Stimulated activated CD4-positive, alpha-beta T cell treated with anti-CD3 and anti-CD28 coated beads, Interleukin-4, amount 100 ng/mL, for 48 hours (primary cell): ENCODE data around the gene MLXIPL.
"Not testable (repeated sequence)": the region's sequence is repeated elsewhere in the genome, so short reads cannot be mapped to it uniquely, and the experiment has no call there.

Experiments used
- DNase-seq, 2 donors: peaks; one replicate each; pipeline ENCODE4 v3.0.0-alpha.2; 2020; ENCODE audit warnings: low read depth in 2 of 2

Gene MLXIPL

GRCh38 chr7:73578342-73579128, 45.8 kb downstream of the MLXIPL start, which contains the start of gene TBL2:
TSS of gene TBL2 (minus strand) at chr7:73578579. CDS start at chr7:73578549, 30 bp downstream.
- peak; percentile 98 to 99 for DNase-seq

- DNase-seq: no peak
These were observed 46.5 kb downstream of the MLXIPL start for GRCh38 chr7:73577627-73578341.

- no peak for DNase-seq
These were observed 50.5 kb downstream of the MLXIPL start for GRCh38 chr7:73573791-73574190.

- DNase-seq: no peak
These were observed 51.0 kb downstream of the MLXIPL start for GRCh38 chr7:73573276-73573675.

- no peak for DNase-seq
These were observed 51.5 kb downstream of the MLXIPL start for GRCh38 chr7:73572767-73573186.

DNA sequence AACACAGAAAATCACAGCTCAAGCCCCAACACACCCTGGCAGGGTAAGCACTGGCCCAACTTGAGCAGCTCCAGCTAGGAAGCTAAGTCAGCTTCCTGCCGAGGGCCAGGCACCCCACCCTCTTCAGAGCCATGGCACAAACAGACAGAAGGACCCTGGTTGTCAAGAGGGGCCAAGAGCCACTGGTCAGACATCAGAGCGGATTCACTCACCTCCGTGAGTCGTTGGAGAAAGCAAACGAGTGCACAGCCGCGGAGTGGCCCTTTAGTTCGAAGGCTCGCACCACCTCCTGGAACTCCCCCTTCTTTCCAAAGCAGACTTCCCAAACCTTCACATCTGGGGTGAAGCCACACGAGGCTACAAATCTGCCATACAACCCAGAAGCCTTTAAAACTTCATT, 53.3 kb downstream of the MLXIPL start:
- no peak for DNase-seq

DNA sequence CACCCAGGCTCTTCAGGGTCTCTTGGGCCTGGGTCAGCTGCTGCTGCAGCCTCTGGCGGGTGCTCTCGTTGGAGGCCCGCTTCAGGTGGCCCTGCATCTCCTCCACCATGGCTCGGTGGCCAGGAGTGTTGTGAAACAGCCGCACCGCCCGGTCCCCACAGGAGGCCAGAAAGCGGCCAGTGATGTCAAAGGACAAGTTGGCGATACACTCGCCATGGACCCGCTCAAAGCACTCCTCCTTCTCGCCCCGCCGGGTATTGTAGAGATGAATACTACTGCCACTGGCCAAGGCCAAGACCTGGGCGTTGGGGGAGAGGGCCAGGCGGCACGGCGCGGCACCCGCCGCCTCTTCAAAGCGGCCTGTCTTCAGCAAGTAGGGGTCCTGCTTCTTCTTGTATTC, 53.8 kb downstream of the MLXIPL start:
- no peak for DNase-seq

GRCh38 chr7:73569042-73569608, 55.2 kb downstream of the MLXIPL start:
- no peak for DNase-seq

GRCh38 chr7:73567846-73568685, 56.3 kb downstream of the MLXIPL start:
- no peak for DNase-seq

GRCh38 chr7:73567140-73567539, 57.2 kb downstream of the MLXIPL start:
- no peak for DNase-seq

GRCh38 chr7:73566431-73566830, 57.9 kb downstream of the MLXIPL start:
- DNase-seq: not testable (repeated sequence)

- DNase-seq: no peak
These were observed 58.5 kb downstream of the MLXIPL start for GRCh38 chr7:73565675-73566340.

DNA sequence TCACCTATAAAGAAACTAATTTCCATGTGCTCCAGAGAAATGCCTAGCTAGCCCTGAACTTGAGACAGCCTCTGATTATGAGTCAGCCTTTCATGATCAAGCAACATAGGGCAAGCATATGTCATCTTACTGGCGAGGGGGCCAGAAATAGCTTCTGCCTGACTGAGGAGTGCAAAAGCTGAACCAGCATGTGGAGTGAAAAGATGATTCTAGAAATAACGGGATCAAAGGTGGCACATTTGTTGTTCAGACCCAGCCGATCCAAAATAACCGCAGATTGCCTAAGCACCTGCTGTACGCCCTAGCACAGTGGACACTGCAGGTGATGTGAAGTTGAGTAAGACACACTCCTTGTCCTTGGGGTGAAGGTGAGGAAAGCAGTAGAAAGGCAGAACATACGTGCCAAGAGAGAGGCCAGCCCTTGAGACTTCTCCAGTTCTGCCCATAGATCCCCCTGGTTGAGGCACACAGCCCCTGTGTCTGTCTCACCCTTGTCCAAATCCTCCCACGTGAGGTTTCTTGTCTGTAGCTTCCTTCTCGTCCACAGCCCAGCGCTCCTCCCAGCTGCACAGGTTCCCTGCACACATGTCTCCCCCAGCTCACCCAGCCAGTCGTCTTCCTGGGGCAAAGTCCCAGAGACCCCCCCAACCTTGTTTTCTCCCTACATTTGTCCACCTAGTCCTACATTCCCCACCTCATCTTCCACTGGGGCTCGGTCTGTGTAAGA, 64.0 kb downstream of the MLXIPL start:
- no peak for DNase-seq

DNA sequence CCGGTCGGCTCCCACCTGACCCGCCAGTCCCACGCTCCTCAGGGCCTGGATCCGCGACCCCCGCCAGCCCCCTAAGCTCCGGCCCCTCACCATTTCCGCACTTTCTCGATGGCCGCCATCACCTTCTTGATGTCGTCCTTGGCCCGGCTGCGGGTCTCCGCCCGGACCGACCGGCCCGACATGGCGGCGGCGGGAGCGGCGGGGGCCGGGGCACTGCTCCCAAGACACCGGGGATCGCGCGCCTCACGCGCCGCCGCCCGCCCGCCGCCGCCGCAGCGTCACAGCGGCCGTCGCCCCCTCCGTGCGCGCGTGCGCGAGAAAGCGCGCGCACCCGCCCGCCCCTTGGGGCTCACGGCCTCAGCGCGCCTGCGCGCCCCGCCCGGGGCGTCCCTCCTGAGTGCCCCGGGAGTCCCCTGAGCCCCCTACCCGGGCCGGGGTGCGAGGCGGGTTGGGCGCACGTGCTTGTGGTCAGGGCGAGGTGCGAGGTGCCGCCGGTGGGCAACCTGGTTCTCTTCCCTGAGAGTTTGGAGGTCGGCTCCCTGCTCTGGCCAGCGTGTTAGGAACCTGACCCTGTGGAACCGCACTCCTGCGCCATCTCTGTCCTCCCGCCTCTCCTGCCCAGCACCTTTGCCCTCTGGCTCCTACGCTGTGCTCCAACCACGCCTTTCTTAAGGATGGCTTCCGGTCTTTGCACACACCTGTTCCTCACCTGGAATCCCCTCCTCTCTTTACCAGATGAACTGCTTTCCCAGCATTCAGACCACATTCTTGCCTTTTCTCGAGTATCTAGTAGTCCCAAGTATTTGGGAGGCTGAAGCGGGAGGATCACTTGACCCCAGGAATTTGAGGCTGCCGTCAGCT, 66.7 kb downstream of the MLXIPL start, which contains the start of gene BCL7B:
TSS of gene BCL7B (minus strand) at position 294 of the 861 bp plus-strand sequence. CDS start at position 182, 112 bp downstream.
- peak; percentile 59 to 66 for DNase-seq

DNA sequence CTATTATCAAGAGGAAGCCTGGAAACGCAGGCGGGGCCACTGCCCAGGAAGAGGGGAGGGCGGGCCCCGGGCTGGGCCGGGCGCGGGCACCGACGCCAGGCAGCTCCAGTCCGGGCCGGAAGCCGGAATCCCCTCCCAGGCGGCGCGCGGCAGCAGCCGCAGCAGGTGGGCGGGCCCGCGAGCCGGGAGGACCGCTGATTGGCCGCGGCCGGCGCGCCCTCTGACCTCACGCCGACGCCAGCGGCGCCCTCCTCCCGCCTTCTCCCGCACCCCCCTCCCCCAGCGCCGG, 67.3 kb downstream of the MLXIPL start:
- peak; percentile 82 to 92 for DNase-seq

GRCh38 chr7:73556208-73557107, 67.9 kb downstream of the MLXIPL start:
- DNase-seq: no peak

DNA sequence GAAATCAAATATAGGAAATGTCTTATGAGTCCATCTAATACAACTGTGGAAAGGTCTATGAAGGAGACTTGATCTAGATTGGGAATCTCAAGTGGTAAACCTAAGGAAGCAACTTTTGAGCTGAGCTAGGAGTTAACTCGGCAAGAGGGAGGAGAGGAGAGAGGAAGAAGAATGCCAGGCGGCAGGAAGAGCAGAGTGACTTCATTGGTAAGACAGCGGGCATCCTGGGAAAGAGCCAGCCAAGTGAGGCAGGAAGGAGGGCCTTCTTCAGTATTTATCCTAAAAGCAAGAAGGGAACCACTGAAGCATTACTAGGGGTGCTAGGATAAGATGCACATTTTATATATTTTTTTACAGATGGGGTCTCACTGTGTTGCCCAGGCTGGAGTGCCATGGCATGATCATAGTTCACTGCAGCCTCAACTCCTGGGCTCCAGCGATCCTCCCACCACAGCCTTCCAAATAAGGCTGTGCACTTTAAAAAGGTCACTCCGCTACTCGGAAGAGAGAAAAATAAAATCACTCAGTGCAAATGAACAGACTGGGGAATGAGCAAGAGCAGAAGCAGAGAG, 68.8 kb downstream of the MLXIPL start:
- DNase-seq: no peak

DNA sequence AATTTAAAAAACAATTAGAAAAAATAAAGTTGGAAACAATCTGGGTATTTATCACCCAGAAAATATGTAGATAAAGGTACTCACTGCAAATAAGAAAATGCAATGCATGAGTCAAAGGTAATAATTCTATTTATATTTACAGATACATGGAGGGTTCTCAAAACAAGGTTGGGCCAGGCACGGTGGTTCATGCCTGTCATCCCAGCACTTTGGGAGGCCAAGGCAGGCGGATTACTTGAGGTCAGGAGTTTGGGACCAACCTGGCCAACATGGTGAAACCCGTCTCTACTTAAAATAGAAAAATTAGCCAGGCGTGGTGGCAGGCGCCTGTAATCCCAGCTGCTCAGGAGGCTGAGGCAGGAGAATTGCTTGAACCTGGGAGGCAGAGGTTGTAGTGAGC, 74.2 kb downstream of the MLXIPL start:
- not testable (repeated sequence) for DNase-seq
